ENCODE data around the gene LMNTD2.

DNA sequence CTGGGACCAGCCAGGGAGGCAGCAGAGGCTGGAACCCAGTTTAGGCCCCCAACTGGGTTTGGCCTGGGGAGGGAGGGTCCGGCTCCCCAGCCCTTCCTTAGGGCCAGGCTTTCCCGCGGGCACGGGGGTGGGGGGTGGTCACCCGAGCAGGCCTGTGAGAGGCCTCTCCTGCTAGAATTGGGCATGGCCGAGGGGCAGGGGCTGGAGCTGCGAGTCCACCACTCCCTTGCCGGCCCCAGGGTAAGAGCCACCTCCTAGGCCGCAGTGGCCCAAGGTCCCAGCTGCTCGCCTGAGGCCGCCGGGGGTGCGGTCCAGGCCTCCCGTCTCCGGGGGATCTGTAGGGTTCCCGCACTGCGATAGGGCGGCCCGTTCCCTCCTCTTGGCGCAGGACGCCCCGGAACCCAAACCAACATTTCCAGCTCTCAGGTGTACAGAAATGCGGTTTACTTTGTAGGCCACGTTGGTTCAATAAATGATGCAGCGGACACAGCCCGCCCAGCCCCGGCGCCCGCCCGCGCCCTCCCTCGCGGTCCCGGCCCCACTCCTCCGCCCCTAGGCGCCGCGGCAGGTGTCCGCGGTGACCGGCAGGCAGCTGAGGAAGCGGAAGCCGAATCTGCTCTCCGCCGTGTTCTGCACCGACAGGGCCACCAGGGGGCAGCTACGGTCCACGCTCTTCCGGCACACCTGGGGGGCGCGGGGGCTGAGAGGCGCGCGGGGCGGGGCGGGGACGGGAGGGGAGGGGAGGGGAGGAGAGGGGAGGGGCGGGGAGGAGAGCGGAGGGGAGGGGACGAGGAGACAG lies 5.9 kb downstream of the LMNTD2 start:
- TF ChIP-seq, protein P1, sequence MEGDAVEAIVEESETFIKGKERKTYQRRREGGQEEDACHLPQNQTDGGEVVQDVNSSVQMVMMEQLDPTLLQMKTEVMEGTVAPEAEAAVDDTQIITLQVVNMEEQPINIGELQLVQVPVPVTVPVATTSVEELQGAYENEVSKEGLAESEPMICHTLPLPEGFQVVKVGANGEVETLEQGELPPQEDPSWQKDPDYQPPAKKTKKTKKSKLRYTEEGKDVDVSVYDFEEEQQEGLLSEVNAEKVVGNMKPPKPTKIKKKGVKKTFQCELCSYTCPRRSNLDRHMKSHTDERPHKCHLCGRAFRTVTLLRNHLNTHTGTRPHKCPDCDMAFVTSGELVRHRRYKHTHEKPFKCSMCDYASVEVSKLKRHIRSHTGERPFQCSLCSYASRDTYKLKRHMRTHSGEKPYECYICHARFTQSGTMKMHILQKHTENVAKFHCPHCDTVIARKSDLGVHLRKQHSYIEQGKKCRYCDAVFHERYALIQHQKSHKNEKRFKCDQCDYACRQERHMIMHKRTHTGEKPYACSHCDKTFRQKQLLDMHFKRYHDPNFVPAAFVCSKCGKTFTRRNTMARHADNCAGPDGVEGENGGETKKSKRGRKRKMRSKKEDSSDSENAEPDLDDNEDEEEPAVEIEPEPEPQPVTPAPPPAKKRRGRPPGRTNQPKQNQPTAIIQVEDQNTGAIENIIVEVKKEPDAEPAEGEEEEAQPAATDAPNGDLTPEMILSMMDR (IDR thresholded peaks at IDR 0.05) = no peak
- TF ChIP-seq POLR2A (IDR thresholded peaks at IDR 0.05) = no peak
